ENCODE results near the gene UBE2G1.

DNA sequence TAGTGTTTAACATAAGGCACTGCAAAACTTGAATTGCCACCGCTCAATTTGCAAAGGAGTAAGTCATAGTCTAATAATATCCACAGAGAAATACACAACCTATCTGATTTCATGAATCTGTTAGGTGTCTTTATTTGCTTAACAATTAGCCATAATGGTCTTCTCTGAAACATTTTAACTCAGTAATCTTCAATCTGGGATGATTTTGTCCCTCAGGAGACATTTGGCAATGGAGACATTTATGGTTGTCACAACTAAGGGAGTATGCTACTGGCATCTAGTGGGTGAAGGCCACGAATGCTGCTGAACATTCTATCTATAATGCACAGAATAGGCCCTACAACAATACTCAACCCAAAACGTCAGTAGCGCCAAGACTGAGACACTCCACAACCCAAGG, 4.3 kb downstream of the UBE2G1 start:
- TF ChIP-seq CTCF (IDR thresholded peaks at IDR 0.05) (no peak), EZH2 (IDR thresholded peaks at IDR 0.05; ENCODE audit: borderline replicate concordance, insufficient read depth, low read depth, low read length, poor library complexity, severe bottlenecking) (no peak)
